ENCODE data around the gene TBC1D25. TPM values are rescaled to one million over a fixed set of nuclear protein-coding genes. Genes with fewer than 3 reads are reported as not detected.

The TBC1D25 gene
- polyA plus RNA-seq, 1 of the 3 experiments (the other 2 are of a cell fraction), result 18.4 TPM

- H3K79me2 ChIP-seq (ENCODE audit: insufficient read depth), result peaks cover 17% of the 10 kb centered on the region; the same call in 1 of the 2 replicates
- peaks cover 0 to 2% of the 10 kb centered on the region in 2 experiments for H3K36me3 ChIP-seq (replicated peaks in 1 of 2; ENCODE audit: control insufficient read depth in 1 of 2, insufficient read depth in 2 of 2, low read length in 1 of 2)
- H2AFZ ChIP-seq (ENCODE audit: low read depth), result no peak overlapping the region
- no peak overlapping the region for H3K27ac ChIP-seq (ENCODE audit: low read depth in 2 of 2, low read length in 1 of 2)
- H3K4me1 ChIP-seq (ENCODE audit: control insufficient read depth in 1 of 2, insufficient read depth in 2 of 2, low read depth in 1 of 2, low read length in 1 of 2), result peaks cover 0 to 6% of the 10 kb centered on the region in 2 experiments; a peak in 1 of 4 replicates
- H3K9ac ChIP-seq, result no peak overlapping the region
- no peaks in the 10 kb centered on the region for H4K20me1 ChIP-seq (ENCODE audit: insufficient read depth)
- TF ChIP-seq USF2 (IDR thresholded peaks at IDR 0.05; ENCODE audit: borderline replicate concordance, low read depth, low read length), result no peak
- TF ChIP-seq CTCF (IDR thresholded peaks at IDR 0.05), result no peak
- TF ChIP-seq RXRA (IDR thresholded peaks at IDR 0.05; ENCODE audit: borderline replicate concordance, low read depth), result no peak
- TF ChIP-seq ELF1 (IDR thresholded peaks at IDR 0.05), result no peak
- TF ChIP-seq SMC3 (IDR thresholded peaks at IDR 0.05; ENCODE audit: low read depth, low read length), result no peak
- no peak for TF ChIP-seq MAX (IDR thresholded peaks at IDR 0.05; ENCODE audit: low read depth)
- no peak for TF ChIP-seq RFX5 (IDR thresholded peaks at IDR 0.05; ENCODE audit: low read length)
- TF ChIP-seq NFIC (IDR thresholded peaks at IDR 0.05; ENCODE audit: borderline replicate concordance), result no peak
- TF ChIP-seq USF1 (IDR thresholded peaks at IDR 0.05; ENCODE audit: borderline replicate concordance, low read depth), result no peak
- TF ChIP-seq GABPA (IDR thresholded peaks at IDR 0.05; ENCODE audit: low read depth), result no peak
- TF ChIP-seq CHD2 (IDR thresholded peaks at IDR 0.05; ENCODE audit: low read length, partially characterized antibody), result no peak
- TF ChIP-seq NRF1 (IDR thresholded peaks at IDR 0.05; ENCODE audit: low read depth, low read length), result no peak
- CTCF ChIA-PET, result no interaction called here
- no peaks in the 10 kb centered on the region for H3K27me3 ChIP-seq (ENCODE audit: insufficient read depth)
- no peaks in the 10 kb centered on the region for H3K9me2 ChIP-seq
- no peak overlapping the region for H3K4me3 ChIP-seq (ENCODE audit: low read depth in 2 of 2, low read length in 1 of 2)
- no peak for DNase-seq
- POLR2A ChIA-PET, result no interaction called here
- no peaks in the 10 kb centered on the region for H3K9me3 ChIP-seq
- 75% methylated on average over 10 of the region's 10 CpGs for WGBS (ENCODE audit: low lambda C conversion rate)
- H3F3A ChIP-seq (replicated peaks; ENCODE audit: insufficient read depth), result peaks cover 2% of the 10 kb centered on the region
- H3K4me2 ChIP-seq, result no peak overlapping the region
These were observed 1.8 kb downstream of the TBC1D25 start for GRCh38 chrX:48541140-48541814.

- Histone ChIP-seq H3F3A (replicated peaks; ENCODE audit: insufficient read depth) (peaks cover 2% of the 10 kb centered on the region), H4K20me1 (ENCODE audit: insufficient read depth) (no peaks in the 10 kb centered on the region), H3K27me3 (ENCODE audit: insufficient read depth) (no peaks in the 10 kb centered on the region; the same call in 1 of the 2 replicates), H3K4me1 (ENCODE audit: control insufficient read depth in 1 of 2, insufficient read depth in 2 of 2, low read depth in 1 of 2, low read length in 1 of 2) (no peaks in the 10 kb centered on the region), H3K4me2 (no peak overlapping the region), H3K27ac (ENCODE audit: low read depth in 2 of 2, low read length in 1 of 2) (no peak overlapping the region), H3K9me2 (no peaks in the 10 kb centered on the region), H3K9ac (no peak overlapping the region), H3K36me3 (replicated peaks in 1 of 2; ENCODE audit: control insufficient read depth in 1 of 2, insufficient read depth in 2 of 2, low read length in 1 of 2) (peaks cover 0 to 2% of the 10 kb centered on the region in 2 experiments), H3K9me3 (no peaks in the 10 kb centered on the region), H2AFZ (ENCODE audit: low read depth) (no peak overlapping the region), H3K4me3 (ENCODE audit: low read depth in 2 of 2, low read length in 1 of 2) (no peak overlapping the region), H3K79me2 (ENCODE audit: insufficient read depth) (no peaks in the 10 kb centered on the region)
- ChIA-PET CTCF (interaction anchor here (1.3 kb wide), 1 partner anchor 10 kb away, joined by 4 read pairs; no protein-coding TSS in a partner anchor), POLR2A (no interaction called here)
- 51% methylated on average over 3 of the region's 3 CpGs for WGBS (ENCODE audit: low lambda C conversion rate)
- no peak for TF ChIP-seq RXRA (IDR thresholded peaks at IDR 0.05; ENCODE audit: borderline replicate concordance, low read depth)
- TF ChIP-seq NRF1 (IDR thresholded peaks at IDR 0.05; ENCODE audit: low read depth, low read length), result no peak
- no peak for TF ChIP-seq MXI1 (IDR thresholded peaks at IDR 0.05; ENCODE audit: low read depth, low read length)
- TF ChIP-seq CHD2 (IDR thresholded peaks at IDR 0.05; ENCODE audit: low read length, partially characterized antibody), result no peak
- no peak for TF ChIP-seq REST (IDR thresholded peaks at IDR 0.05; ENCODE audit: low read depth, low read length)
- no peak for DNase-seq
These were observed 9.4 kb downstream of the TBC1D25 start for GRCh38 chrX:48548871-48549270.
